Peyer's patch (tissue), 4 donors: ENCODE data around the gene OCA2.

Experiments
- CTCF ChIP-seq, 6 experiments: fragments of 450-650 bp in 4 of 6; fragments of 200-600 bp in 2 of 6; sonication (generic) in 1 of 6; IDR thresholded peaks; one replicate each; pipeline ENCODE4 v1.5.1; 2017 to 2019; ENCODE audit warnings: antibody characterized with exemption in 6 of 6, mild to moderate bottlenecking in 3 of 6, moderate library complexity in 1 of 6
- POLR2A ChIP-seq, 2 donors: fragments of 450-650 bp; IDR thresholded peaks; one replicate each; pipeline ENCODE4 v1.5.1; 2017; ENCODE audit warnings: antibody characterized with exemption in 2 of 2, mild to moderate bottlenecking in 2 of 2, moderate library complexity in 2 of 2

- no peak for TF ChIP-seq CTCF (IDR thresholded peaks at IDR 0.05)
- no peak for TF ChIP-seq POLR2A (IDR thresholded peaks at IDR 0.05)
Measured at GRCh38 chr15:28027714-28028076, 71.4 kb downstream of the OCA2 start.
